Activated CD4-positive, alpha-beta T cell treated with anti-CD3 and anti-CD28 coated beads, Interleukin-2, amount 50 U/mL, for 48 hours (primary cell): Measurements from ENCODE around the gene PLGRKT.
"Not testable (repeated sequence)": the region's sequence is repeated elsewhere in the genome, so short reads cannot be mapped to it uniquely, and the experiment has no call there.

Experiments
- DNase-seq, 2 experiments: peaks; one replicate each; pipeline ENCODE4 v3.0.0-alpha.2; 2020

Gene PLGRKT

DNA sequence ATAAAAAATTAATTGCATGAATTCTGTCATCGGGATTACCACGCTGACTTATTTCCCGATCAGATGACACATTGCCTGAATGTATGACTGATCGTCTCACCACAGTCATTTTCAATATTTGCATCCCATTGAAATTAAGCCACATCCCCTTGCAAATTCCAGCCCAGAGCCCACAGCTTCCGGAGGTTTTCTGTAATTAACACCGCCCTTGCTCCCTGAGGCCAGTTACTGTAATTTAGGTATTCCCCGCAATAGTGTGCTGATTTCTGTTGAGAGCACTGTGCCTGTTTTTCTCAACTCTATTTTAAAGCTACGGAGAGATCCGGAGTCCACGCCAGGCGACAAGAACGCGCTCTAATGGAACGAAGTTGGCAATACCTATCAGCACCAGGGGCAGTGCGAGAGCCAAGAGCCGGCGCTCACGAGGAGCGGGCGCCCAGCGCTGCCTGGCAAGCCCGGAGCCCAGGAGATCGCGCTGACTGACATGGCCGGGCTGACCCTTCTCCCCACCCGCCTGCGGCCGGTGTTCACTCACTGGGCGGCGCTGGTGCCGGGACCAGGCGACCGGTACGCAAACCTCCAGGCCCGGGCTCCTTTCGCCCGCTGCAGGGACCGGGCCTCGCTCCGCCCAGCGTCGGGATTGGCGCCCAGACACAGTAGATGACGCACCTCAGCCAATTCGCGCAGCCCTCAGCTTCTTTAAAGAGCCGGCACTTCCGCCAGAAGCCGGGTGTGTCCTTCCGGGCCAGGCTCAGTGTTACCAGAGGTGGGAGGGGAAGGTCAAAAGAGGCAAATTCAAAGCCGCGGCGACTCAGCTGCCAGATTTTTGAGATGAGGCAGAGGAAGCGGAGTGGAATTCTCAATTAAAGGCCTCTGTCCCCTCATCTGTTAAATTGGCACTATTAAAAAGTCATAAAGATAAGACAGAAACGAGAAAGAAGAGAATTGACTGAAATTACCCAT, at the start of gene PLGRKT:
Gene PLGRKT, minus strand, starts transcription at position 672 of the 963 bp plus-strand sequence. CDS start 5,948 bp downstream, outside the sequence.
- DNase-seq: peak; percentile 89 to 91

- no peak for DNase-seq
Measured at GRCh38 chr9:5486988-5487387, 49.3 kb upstream of the PLGRKT start.

- DNase-seq: no peak
Measured at GRCh38 chr9:5485378-5486085, 47.8 kb upstream of the PLGRKT start.

DNA sequence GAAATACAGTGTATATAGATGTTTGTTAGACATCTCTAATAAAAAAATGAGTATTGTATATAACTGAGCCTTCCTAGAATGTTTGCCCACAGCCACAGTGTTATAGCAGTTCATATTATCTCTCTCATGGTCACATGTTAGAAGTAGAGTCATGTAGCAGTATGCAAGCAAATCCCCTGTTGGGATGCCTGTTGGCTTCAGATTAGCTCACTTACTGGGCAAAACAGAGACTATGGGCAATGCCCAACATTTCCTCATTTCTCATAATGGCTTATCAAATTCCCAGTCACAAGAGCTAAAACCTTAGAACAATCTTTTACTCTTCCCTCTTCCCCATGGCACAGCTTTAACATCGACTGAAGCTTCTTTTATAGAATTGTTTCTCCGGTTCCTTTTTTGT, 45.6 kb upstream of the PLGRKT start:
- no peak for DNase-seq

DNA sequence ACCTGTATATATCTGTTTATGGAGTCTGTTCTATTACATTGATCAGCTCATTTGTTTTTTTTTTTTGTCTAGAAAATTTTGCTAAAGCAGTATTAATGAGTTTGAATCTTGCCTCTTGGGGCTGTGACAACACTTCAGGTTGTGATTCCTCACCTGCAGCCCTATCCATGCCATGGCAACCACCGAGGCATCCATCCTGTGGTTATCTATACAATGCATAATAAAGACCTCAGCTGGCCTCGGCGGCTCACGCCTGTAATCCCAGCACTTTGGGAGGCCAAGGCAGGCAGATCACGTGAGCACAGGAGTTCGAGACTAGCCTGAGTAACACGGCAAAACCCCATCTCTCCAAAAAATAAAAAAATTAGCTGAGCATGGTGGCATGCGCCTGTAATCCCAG, 44.5 kb upstream of the PLGRKT start:
- DNase-seq: no peak

DNA sequence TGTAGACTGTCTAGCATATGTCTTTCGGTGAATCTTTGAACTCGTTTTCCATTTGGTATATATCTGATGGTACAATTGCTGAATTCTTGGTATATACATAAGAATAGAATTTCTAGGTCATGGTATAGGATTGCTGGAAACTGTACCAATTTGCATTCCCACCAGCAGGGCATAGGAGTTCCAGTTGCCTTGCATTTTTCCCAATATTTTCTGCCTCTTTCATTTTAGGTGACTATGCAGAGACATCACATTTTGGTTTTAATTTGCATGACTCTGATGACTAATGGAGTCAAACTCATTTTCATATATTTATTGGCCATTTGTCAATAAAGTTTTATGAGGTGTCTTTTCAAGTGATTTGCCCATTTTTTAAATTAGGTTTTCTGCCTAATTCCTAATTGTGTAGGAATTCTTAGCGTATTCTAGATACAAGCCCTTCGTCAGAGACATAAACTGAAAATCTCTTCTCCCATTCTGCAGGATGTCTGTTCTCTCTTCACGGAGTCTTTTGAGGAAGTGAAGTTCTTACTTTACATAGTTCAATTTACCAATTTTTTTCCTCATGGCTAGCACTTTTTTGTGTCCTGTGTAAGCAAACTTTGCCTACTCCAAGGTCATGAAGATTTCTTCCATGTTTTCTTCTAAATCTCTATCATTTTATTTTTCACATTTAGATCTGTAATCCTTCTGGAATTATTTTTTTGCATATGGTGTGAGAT, 43.8 kb upstream of the PLGRKT start:
- DNase-seq: no peak

GRCh38 chr9:5480919-5481318, 43.2 kb upstream of the PLGRKT start:
- no peak for DNase-seq

GRCh38 chr9:5479994-5480694, 42.4 kb upstream of the PLGRKT start:
- DNase-seq: no peak

DNA sequence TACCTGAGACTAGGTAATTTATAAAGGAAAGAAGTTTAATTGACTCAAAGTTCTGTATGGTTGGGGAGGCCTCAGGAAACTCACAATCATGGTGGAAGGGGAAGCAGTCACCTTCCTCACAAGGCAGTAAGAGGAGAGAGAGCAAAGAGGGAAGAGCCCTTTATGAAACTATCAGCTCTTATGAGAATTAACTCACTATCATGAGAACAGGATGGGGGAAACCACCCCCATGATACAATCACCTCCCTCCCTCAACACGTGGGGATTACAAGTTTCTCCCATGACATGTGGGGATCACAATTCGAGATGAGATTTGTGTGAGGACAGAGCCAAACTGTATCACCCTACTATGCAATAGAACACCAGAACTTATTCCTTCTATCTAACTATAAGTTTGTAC, 40.5 kb upstream of the PLGRKT start:
- peak in 1 of 2 experiments; percentile 35 for DNase-seq

DNA sequence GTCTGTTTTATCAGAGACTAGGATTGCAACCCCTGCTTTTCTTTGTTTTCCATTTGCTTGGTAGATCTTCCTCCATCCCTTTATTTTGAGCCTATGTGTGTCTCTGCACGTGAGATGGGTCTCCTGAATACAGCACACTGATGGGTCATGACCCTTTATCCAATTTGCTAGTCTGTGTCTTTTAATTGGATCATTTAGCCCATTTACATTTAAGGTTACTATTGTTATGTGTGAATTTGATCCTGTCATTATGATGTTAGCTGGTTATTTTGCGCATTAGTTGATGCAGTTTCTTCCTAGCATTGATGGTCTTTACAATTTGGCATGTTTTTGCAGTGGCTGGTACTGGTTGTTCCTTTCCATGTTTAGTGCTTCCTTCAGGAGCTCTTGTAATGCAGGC, 37.9 kb upstream of the PLGRKT start:
- not testable (repeated sequence) for DNase-seq

DNA sequence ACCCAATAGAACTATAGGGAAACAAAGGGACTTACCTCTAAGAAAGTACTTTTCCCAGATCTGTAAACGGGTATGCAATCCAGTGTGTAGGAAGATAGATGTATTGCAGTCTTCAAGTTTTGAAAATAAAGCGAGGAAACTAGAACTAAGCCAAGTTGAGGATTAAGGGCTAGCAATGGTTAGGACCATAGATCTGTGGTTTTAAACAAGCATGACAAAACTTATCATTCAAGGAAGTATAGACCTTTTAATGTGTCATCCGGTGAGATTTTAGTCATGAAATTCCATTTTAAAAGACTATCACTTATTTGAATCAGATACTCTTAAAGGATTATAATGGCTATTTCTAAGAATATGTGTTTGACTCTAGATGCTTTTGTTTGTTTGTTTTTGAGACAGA, 33.1 kb upstream of the PLGRKT start:
- no peak for DNase-seq

- no peak for DNase-seq
Measured at GRCh38 chr9:5470122-5470521, 32.4 kb upstream of the PLGRKT start.

- no peak for DNase-seq
Measured at GRCh38 chr9:5468850-5469249, 31.1 kb upstream of the PLGRKT start.

DNA sequence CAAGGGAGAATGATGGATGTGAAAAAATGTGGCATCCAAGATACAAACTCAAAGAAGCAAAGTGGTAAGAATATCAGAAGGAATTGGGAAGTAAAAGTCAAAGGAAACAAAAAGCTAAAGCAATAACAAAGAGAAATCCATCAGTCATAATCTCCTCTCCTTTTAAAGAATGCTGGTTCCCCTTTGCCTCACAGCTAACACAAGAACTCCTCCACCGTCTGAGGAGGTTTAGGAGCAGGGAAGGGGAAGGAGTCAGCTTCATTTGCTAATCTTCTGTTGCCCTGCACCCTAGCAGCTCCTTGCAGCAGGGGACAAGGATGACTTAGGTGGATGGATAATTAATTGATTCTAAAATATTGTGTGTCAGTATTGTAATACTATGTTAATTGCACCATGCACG, 29.0 kb upstream of the PLGRKT start:
- no peak for DNase-seq

DNA sequence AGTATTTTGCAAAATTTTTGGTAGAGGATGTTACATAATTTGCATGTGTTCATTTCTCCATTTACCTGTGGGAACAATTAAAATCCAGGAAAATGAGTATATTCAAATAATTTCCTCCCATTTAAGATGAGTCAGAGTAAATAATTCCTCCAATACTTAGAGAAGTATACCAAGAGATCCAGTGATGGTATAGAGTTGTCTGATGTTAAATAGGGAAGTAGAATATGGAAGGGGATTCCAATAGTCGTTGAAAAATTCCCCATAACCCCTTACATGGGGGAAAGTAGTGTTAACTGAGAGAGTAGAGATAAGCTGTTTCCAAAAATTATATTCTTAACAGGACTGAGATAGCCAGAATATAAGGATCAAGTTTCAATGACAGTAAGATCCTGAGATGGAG, 28.3 kb upstream of the PLGRKT start:
- DNase-seq: no peak

DNA sequence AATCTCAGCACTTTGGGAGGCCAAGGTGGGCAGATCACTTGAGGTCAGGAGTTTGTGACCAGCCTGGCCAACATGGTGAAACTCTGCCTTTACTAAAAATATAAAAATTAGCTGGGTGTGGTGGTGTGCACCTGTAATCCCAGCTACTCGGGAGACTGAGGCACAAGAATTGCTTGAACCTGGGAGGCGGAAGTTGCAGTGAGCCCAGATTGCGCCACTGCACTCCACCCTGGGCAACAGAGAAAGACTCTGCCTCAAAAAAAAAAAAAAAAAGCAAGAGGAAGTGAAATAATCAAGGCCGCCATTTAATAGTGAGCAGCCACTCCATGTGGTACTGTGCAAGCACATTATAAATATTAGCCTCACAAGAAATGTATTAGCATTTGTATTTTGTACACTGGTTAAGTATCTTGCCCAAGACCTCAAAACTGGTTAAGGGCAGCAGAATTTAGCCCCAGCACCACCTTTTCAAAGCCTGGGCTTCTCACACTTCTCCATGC, 27.2 kb upstream of the PLGRKT start:
- DNase-seq: not testable (repeated sequence)

DNA sequence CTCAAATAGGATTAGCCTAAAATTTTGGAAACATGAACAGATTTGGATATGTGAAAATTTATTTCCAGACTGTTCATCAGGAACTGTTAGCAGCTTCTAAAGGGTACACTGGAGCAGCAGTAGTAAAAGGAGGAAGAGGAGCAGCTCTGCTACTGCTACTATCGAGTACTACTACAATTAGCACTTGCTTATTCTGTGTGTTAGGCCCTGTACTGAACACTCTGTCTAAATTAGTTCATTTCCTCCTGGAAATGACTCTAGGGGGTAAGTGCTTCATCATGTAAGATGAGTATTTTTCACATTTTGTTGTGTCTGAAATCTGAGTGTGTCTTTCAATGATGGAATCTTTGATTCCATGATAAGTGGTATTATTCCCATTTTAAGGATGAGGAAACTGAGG, 22.4 kb upstream of the PLGRKT start:
- DNase-seq: no peak

DNA sequence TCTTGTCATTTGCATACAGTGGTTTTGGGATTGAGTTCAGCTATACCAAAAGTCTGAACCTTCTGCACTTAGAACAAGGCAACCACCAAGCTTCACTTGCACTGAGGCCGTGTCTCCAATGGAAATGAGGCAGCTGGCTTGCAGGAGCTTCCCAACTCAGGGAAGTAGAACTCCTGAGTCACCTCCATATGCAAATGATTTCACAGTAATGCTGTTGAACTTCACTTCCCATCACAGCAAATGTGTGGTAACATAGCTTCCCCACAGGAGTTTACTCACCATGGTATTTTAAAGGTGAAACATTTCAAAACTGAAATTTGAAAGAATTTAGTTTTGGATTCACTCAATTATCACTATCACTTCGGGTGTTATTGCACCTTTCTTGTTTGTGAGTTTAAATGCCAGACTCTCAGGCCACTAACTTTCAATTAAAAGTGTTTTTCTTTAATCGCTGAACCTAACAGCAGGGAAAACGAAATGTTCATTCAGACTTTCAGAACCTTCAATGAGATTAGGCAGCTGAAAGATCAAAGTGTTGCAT, 21.6 kb upstream of the PLGRKT start:
- peak in 1 of 2 experiments; percentile 47 for DNase-seq

DNA sequence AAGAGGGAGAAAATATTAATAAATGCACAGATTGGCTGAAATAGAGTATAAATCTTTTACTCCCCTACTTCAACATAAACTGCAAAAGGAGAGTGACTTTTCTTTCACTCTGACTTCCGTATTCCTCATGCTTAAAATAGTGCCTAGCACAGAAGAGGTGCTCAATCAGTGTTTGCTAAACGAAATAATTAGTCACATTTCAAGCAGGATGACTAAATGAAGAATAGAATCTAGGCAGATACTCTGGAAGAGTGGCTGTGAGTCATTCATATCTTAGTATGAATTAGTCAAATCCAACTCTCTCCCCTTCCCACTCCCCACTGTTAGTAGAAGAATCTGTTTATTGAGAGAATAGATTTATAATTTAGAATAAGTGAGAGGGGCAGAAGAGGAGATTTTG, 17.5 kb upstream of the PLGRKT start:
- DNase-seq: no peak

- peak in 1 of 2 experiments; percentile 50 for DNase-seq
Measured at GRCh38 chr9:5453673-5454072, 15.9 kb upstream of the PLGRKT start.

DNA sequence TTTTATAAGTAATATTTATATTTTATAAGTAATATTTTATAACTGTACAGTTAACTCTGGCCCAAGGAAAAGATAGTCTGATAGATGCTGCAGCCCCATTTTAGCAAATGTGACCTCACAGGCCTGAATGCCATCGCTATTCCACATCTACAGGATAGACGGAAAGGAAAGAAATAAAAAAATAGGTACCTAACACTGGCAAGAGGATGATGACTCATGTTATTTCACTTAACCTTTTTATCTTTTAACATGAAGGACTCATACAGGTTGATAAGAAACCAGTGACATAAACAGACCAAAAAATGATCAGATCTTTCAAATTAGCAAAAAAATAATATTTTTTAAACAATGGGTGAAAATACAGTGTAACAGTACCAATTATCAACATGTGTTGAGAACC, 15.3 kb upstream of the PLGRKT start:
- no peak for DNase-seq

DNA sequence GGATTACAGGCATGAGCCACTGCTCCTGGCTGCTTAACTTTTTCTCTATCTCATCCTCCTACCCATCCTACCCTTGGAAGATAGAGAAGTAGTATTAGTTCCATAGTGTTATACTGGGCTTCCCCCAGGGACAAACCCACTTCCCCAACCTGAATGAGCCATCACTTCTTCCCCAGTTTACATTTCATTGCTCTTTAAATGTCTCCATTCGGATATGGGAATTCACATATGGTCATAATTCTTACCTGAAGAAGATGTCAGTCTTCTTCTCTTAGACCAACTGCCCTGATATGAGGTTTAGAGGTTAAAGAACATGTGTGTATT, 14.5 kb upstream of the PLGRKT start:
- no peak for DNase-seq
